HepG2 (cell line): ENCODE measurements around the gene MBOAT7. TPM values are rescaled to one million over a fixed set of nuclear protein-coding genes. Genes with fewer than 3 reads are reported as not detected.
A peak's percentile ranks its signal among the peaks of the same experiment; 100 is the strongest.

Experiments
- BORCS8-MEF2B ChIP-seq: sonication (generic); formaldehyde crosslinking; IDR thresholded peaks from 2 replicates; pipeline ENCODE4 v1.8.0; 2022; ENCODE audit warnings: mild to moderate bottlenecking, missing genetic modification reagents
- CREBL2 ChIP-seq: sonication (generic); formaldehyde crosslinking; IDR thresholded peaks from 2 replicates; pipeline ENCODE4 v1.8.1; 2023; ENCODE audit warnings: missing genetic modification reagents, mild to moderate bottlenecking, borderline replicate concordance
- FOXP1 ChIP-seq, 2 experiments: fragments of 450-650 bp in 1 of 2; IDR thresholded peaks; 2 replicates each; pipeline ENCODE4 v1.6.1; 2017 to 2018; ENCODE audit warnings: antibody characterized with exemption in 1 of 2
- HOMEZ ChIP-seq: IDR thresholded peaks from 2 replicates; pipeline ENCODE4 v1.6.1; 2016; ENCODE audit warnings: low read depth
- MED1 ChIP-seq: sonication (generic); formaldehyde crosslinking; IDR thresholded peaks from 2 replicates; pipeline ENCODE4 v1.4.0; 2020; ENCODE audit warnings: missing genetic modification reagents
- RORA ChIP-seq: sonication (generic); formaldehyde crosslinking; IDR thresholded peaks from 2 replicates; pipeline ENCODE4 v1.5.0; 2020; ENCODE audit warnings: mild to moderate bottlenecking, missing genetic modification reagents, moderate library complexity
- RXRA ChIP-seq: sonication (generic); formaldehyde crosslinking; IDR thresholded peaks from 2 replicates; pipeline ENCODE4 v1.5.1; 2020; ENCODE audit warnings: missing genetic modification reagents
- RXRB ChIP-seq: IDR thresholded peaks from 2 replicates; pipeline ENCODE4 v1.6.1; 2016; ENCODE audit warnings: borderline replicate concordance, missing genetic modification reagents, missing compliant biosample characterization
- SKIL ChIP-seq: sonication (generic); formaldehyde crosslinking; IDR thresholded peaks from 2 replicates; pipeline ENCODE4 v1.8.0; 2022; ENCODE audit warnings: missing genetic modification reagents, mild to moderate bottlenecking, moderate library complexity, borderline replicate concordance
- TEAD3 ChIP-seq: optimal IDR thresholded peaks from 2 replicates; pipeline ENCODE3; 2016; ENCODE audit warnings: borderline replicate concordance
- ZBTB25 ChIP-seq: IDR thresholded peaks from 2 replicates; pipeline ENCODE4 v1.6.1; 2018; ENCODE audit warnings: missing genetic modification reagents
- ZNF10 ChIP-seq: sonication (generic); formaldehyde crosslinking; IDR thresholded peaks from 2 replicates; pipeline ENCODE4 v1.4.0; 2020; ENCODE audit warnings: mild to moderate bottlenecking, low read depth, missing genetic modification reagents, borderline replicate concordance
- ZNF275 ChIP-seq: sonication (generic); formaldehyde crosslinking; IDR thresholded peaks from 2 replicates; pipeline ENCODE4 v1.8.0; 2022; ENCODE audit warnings: missing genetic modification reagents, mild to moderate bottlenecking, inconsistent platforms, borderline replicate concordance
- ZNF276 ChIP-seq: sonication (generic); formaldehyde crosslinking; IDR thresholded peaks from 2 replicates; pipeline ENCODE4 v1.4.0; 2020; ENCODE audit warnings: mild to moderate bottlenecking, low read depth, missing genetic modification reagents
- ZNF724P ChIP-seq: sonication (generic); formaldehyde crosslinking; IDR thresholded peaks from 2 replicates; pipeline ENCODE4 v1.8.0; 2022; ENCODE audit warnings: missing genetic modification reagents, borderline replicate concordance
- ZNF800 ChIP-seq: sonication (generic); formaldehyde crosslinking; IDR thresholded peaks from 2 replicates; pipeline ENCODE4 v1.4.0; 2020; ENCODE audit warnings: missing genetic modification reagents
- polyA plus RNA-seq, 8 experiments: library from polyadenylated mRNA; depleted of rRNA in 3 of 8; stranded (reverse) in 7 of 8; unstranded in 1 of 8; fragments of >200 nt; fragmentation: Illumina TruSeq in 4 of 8; extraction: Trizol in 4 of 8; gene quantifications; 2 replicates each; pipeline versions ENCODE4 v1.2.1 to v1.2.3, GENCODE V29; 2011 to 2016; ENCODE audit warnings: low read depth in 4 of 8, missing spikeins in 1 of 8, mixed read lengths in 1 of 8; ENCODE audit not compliant: insufficient read depth in 1 of 8
- total RNA-seq, 5 experiments: library from RNA; depleted of rRNA; stranded (reverse); fragments of >200 nt; fragmentation: Illumina TruSeq; extraction: Trizol; gene quantifications; 2 replicates each; pipeline ENCODE4 v1.2.3, GENCODE V29; 2016; ENCODE audit warnings: low read depth in 1 of 5

MBOAT7 gene
- total and polyA plus RNA-seq, 2 of the 13 experiments (the other 11 are each of a cell fraction or from before 2014, with no cell fraction given): 22.2 to 25.5 TPM

GRCh38 chr19:54203151-54203611 is 13.8 kb upstream of the MBOAT7 start (continued):
- TF ChIP-seq ZNF800 (CRISPR knock-in tag) (0 out of 2 replicates have a peak, but pooled peaks have one; percentile 20), ZBTB25 (CRISPR knock-in tag) (no peak), HOMEZ (CRISPR knock-in tag) (no peak), ZNF10 (CRISPR knock-in tag) (no peak), RORA (CRISPR knock-in tag) (no peak), MED1 (0 out of 2 replicates have a peak, but pooled peaks have one; percentile 19), BORCS8-MEF2B (CRISPR knock-in tag) (no peak), ZNF276 (CRISPR knock-in tag) (no peak), SKIL (0 out of 2 replicates have a peak, but pooled peaks have one; percentile 28), ZNF275 (no peak), ZNF724P (0 out of 2 replicates have a peak, but pooled peaks have one; percentile 26), RXRA (CRISPR knock-in tag) (peak; percentile 68), CREBL2 (CRISPR knock-in tag) (no peak), RXRB (CRISPR knock-in tag) (peak; percentile 71), FOXP1 (IDR thresholded peaks at IDR 0.05) (no peak), FOXP1 (CRISPR knock-in tag; IDR thresholded peaks at IDR 0.05) (no peak), TEAD3 (peak; percentile 16)
